Right lobe of liver (tissue), 4 donors: ENCODE data around the gene SEC63.

ENCODE experiments used
- CTCF ChIP-seq, 4 donors: fragments of 200-600 bp in 3 of 4; fragments of 450-650 bp in 1 of 4; IDR thresholded peaks; one replicate each; pipeline versions ENCODE4 v1.5.1 to v1.8.0; 2016 to 2022; ENCODE audit warnings: antibody characterized with exemption in 4 of 4, mild to moderate bottlenecking in 2 of 4
- POLR2A ChIP-seq: fragments of 450-650 bp; IDR thresholded peaks from one replicate; pipeline ENCODE4 v1.6.1; 2017; ENCODE audit warnings: antibody characterized with exemption, mild to moderate bottlenecking
- donor health status: DM: no; HTN: no; CAD: no.
- donor health status: DM: no; HTN: no; CAD: no.
- donor health status: DM: no; HTN: yes; CAD: no.

GRCh38 chr6:107823047-107823557 lies 134.9 kb downstream of the SEC63 start:
- TF ChIP-seq CTCF (IDR thresholded peaks at IDR 0.05) (no peak), POLR2A (peak; percentile 38)
